DND-41 (cell line): ENCODE measurements around the gene LCE3A.

Source experiments
- CTCF ChIP-seq: IDR thresholded peaks from 2 replicates; pipeline ENCODE4 v1.5.1; 2012; ENCODE audit warnings: borderline replicate concordance, low read length, moderate library complexity, mild to moderate bottlenecking; ENCODE audit not compliant: poor library complexity, severe bottlenecking; ENCODE audit errors: extremely low read depth
- EZH2 ChIP-seq: IDR thresholded peaks from 3 replicates; pipeline ENCODE4 v1.6.1; 2012; ENCODE audit warnings: borderline replicate concordance, low read depth, mild to moderate bottlenecking, moderate library complexity, low read length, inconsistent platforms; ENCODE audit not compliant: severe bottlenecking

GRCh38 chr1:152663098-152663497 lies 40.2 kb upstream of the LCE3A start, which contains the start of gene LCE2D:
- TF ChIP-seq CTCF (no peak), EZH2 (no peak)
